HG03432 (cell line): ENCODE data around the gene CNTN4.

ENCODE experiments used
- ATAC-seq: cut with Tn5 transposase; IDR thresholded peaks from one replicate; pipeline ENCODE4 v1.9.1; 2021; ENCODE audit warnings: mild to moderate bottlenecking, moderate library complexity; ENCODE audit not compliant: unreplicated experiment

The CNTN4 gene

GRCh38 chr3:2657971-2658370 is 559.3 kb downstream of the CNTN4 start:
- no peak for ATAC-seq

DNA sequence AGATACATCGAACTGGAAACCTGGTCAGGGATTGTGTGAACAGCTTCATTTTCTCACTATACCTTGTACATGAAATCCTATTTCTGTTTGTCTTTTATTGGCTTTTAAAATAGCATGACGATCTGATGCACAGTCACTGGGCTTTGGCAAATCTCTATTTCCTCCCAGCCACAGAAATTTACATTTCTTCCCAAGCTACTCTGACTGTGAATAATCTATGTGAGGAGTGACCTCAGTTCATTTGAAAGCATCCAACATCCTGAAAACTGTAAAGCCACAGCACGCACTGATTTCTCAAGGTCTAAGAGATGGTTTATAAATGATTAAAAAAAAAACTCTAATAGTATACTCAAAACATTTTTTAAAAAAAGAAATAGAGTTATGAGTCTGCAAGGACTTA is 561.2 kb downstream of the CNTN4 start:
- no peak for ATAC-seq

GRCh38 chr3:2661078-2661477 is 562.4 kb downstream of the CNTN4 start:
- ATAC-seq, result no peak

GRCh38 chr3:2677501-2677900 is 578.8 kb downstream of the CNTN4 start:
- ATAC-seq, result no peak

DNA sequence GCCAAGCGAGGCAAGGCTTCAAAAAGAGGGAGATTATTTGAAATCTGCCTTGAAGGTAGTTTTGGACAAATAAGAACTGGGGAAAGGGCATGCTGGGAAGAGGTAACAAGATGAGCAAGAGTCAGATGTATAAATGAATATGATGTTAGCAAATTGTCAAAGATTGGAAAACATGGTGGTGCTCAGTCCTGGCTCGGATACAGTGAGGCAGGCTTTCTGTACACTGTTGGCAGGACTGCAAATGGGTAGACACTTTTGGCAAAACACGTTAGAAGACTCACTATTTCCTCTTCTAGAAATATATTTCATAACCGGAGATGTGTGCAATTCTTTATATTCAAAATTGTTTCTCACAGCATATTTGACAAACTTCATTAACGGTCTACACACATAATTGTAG is 581.6 kb downstream of the CNTN4 start:
- ATAC-seq, result no peak

- ATAC-seq, result no peak
Measured at GRCh38 chr3:2684046-2684445, 585.4 kb downstream of the CNTN4 start.

- ATAC-seq, result no peak
Measured at GRCh38 chr3:2686816-2687502, 588.3 kb downstream of the CNTN4 start.

DNA sequence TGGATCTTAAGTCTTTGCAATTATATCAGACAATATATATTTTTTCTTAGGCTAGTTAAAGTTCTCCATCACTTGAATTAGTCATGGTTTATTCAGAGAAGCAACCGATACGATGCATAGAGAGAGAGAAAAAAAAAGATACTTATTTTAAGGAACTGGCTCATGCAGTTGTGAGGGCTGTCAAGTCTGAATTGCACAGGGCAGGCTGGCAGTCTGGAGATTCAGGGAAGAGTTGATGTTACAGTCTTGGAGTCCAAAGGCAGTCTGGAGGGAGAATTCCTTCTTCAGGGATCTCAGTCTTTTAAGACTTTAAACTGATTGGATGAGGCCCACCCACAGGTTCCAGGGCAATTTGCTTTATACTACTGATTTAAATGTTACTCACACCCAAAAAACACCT is 598.9 kb downstream of the CNTN4 start:
- no peak for ATAC-seq

GRCh38 chr3:2701471-2701870 is 602.8 kb downstream of the CNTN4 start:
- no peak for ATAC-seq

DNA sequence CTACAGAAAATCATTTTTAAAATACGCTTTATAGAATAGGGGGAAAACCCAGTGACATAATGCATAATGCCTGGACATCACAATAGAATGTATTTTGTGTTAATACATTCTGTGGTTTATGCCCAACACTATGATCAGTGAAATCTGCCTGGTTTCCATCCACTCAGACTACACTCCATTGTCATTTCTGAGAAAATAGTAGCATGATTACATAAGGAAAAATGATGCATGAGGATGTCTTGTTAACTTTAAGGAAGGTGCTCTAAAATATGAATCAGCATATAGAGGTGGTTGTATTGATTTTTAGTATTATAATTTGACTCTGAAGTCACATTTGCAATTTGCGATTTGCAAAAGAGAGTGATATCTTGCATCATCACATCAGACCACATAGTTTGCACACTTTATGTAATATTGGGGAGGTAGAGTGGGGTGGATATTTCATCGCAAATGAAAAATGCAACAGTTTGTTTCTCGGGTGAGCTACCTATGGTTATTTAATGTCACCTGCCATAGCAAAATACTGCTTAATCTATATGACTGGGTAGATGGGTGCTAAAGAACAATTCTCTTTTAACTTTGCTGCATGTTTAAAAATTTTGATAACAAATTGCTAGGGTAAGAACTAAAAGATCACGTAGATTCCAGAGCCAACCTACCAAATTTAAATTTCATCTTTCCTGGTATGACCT is 607.6 kb downstream of the CNTN4 start:
- no peak for ATAC-seq

DNA sequence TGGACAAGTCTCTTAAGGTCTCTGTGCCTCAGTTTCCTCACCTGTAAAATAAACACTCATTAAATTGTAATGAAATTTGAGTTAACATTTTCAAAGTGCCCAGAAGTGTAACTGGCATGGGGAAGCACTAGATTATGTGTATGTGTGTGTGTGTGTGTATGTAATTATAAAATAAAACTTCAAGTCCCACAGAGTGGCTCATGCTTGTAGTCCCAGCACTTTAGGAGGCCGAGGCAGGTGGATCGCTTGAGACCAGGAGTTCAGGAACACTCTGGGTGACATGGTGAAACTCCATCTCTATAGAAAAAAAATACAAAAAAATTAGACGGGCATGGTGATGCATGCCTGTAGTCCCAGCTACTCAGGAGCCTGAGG is 608.2 kb downstream of the CNTN4 start:
- no peak for ATAC-seq

- ATAC-seq, result no peak
Measured at GRCh38 chr3:2711081-2711480, 612.4 kb downstream of the CNTN4 start.

DNA sequence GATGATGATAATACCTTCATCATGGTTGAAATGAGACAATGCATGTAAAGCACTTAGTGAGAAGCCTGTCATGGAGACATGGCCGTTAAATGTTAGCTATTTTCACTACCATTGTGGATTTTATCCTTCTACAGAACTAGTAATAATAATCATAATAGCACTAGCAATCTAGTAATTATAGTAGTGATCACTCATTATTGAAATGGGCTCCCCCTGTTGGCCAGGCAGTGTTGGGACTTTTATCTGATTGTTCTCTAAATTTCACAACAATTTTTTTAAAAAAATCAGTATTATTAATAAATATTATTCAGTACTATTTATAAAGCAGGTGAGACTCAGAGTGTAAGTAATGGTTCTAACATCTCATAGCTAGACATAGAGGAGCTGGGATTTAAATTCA is 615.3 kb downstream of the CNTN4 start:
- no peak for ATAC-seq

GRCh38 chr3:2714834-2715233 is 616.2 kb downstream of the CNTN4 start:
- ATAC-seq, result peak; percentile 63

DNA sequence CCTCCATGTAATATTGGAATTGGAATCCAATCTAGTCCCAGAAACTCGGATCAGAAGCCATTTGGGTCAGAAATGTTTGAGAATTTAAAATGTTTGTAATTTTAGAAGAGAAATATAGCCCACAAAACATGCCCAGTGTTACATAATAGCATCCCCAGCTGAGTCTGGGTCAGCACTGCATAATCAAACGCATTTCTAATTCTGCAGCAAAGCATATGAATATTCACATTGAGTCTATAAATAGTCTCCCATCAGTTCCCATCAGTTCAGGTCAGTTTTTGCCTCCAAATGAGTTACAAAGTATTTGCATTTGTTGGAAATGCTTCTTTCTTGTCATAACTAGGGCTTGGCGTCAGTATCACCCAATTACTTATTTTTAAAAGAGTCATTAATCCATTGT is 628.4 kb downstream of the CNTN4 start:
- no peak for ATAC-seq

- ATAC-seq, result no peak
Measured at GRCh38 chr3:2727610-2728318, 629.1 kb downstream of the CNTN4 start.

- ATAC-seq, result no peak
Measured at GRCh38 chr3:2731843-2732242, 633.2 kb downstream of the CNTN4 start.

DNA sequence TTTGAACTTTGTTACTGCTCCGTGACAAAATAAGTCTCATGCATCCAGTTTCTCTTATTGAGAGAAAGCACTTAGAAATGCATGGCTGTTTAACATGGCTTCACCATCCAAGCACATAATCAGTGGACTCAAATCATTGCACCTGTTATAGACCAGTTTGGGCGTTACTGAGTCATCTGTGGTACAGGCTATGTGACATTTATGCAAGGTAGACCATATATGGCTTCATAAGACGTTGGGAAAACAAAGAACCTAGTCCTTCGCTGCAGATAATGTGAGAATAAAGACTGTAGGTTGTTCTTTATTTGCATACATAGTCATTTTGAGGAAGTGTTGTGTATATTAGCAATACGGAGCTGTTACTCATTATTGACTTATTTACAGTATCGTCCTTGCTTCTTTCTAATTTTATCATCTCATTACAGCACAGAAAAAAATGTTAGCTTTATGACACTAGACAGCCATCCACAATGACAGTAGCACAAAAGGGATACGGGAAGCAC is 636.8 kb downstream of the CNTN4 start:
- no peak for ATAC-seq

DNA sequence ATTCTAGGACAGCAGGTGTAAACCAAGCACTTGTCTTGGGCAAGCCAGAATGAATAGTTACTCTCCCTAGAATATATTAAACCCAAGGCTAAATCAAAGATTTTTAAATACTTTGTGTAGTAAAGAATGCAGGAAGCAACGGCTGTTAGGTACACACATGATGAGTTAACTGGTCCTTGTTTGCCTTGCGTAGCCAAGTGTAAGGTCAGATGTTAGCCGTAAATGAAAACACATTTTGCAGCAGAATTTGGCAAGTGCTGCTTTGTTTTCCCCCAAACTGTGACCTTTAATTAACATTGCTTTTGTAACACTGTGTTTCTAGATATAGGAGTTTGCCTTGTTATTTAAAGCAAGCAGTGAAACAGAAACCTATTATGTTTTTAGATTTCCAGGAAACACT is 642.9 kb downstream of the CNTN4 start:
- no peak for ATAC-seq

GRCh38 chr3:2765002-2765579 is 666.4 kb downstream of the CNTN4 start:
- ATAC-seq, result peak; percentile 91

GRCh38 chr3:2770451-2770850 is 671.8 kb downstream of the CNTN4 start:
- ATAC-seq, result no peak

- peak; percentile 86 for ATAC-seq
Measured at GRCh38 chr3:2771193-2771592, 672.5 kb downstream of the CNTN4 start.
